Erythroblast (primary cell): ENCODE data around the gene SSTR4.

Experiments
- GATA1 ChIP-seq: IDR thresholded peaks from 2 replicates; pipeline ENCODE4 v1.6.1; 2011; ENCODE audit warnings: low read depth, mild to moderate bottlenecking, control low read depth, low read length, moderate library complexity
- POLR2A ChIP-seq: IDR thresholded peaks from 2 replicates; pipeline ENCODE4 v1.6.1; 2011; ENCODE audit warnings: mild to moderate bottlenecking, low read length

DNA sequence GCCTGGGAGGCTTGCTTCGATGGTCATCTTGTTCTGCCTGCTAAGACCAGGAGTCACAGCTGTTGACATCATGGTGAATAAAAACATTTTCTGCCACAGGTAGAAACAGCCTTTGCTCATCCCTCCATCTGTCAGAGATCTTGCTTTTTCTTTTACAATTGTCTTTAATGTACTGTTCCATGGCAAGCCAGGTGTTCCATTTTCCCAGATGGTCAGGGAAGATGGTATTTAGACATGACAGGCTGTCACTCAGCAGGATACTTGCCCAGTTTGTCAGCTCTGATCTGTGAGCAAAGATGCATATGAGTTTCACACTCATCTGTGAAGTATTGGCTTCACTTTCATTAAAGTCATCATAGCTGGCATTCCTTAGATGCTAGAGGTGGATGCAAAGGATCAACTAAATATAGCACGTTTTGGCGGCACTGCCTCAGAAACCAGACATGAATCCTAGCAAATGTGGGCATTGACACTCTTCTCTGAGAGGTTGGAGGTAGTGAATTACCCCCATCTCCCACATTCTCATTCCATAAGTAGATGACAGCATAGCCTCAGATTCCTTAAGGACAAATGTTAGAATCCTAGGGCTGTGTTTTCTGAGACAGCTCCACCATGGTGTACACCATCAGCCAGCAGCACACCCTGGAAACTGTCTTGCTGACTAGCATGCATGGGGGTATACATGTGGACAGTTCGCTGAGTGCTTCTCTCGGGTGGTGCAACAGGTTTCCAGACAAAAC is 4.2 kb downstream of the SSTR4 start:
- TF ChIP-seq POLR2A (no peak), GATA1 (no peak)
